Endothelial cell of umbilical vein (primary cell): ENCODE results near the gene NAIP.
"Not testable (repeated sequence)": the region's sequence is repeated elsewhere in the genome, so short reads cannot be mapped to it uniquely, and the experiment has no call there.

Experiments
- GATA2 ChIP-seq: IDR thresholded peaks from 2 replicates; pipeline ENCODE4 v1.7.0; 2011; ENCODE audit warnings: low read depth, mild to moderate bottlenecking, moderate library complexity, mixed read lengths, low read length; ENCODE audit not compliant: insufficient read length, insufficient read depth
- POLR2A ChIP-seq: IDR thresholded peaks from 2 replicates; pipeline ENCODE4 v1.6.1; 2012; ENCODE audit warnings: low read depth, mild to moderate bottlenecking, control low read depth, low read length
- POLR2AphosphoS5 ChIP-seq: IDR thresholded peaks from 2 replicates; pipeline ENCODE4 v1.6.1; 2012; ENCODE audit warnings: low read depth, mild to moderate bottlenecking, control low read depth, low read length, moderate library complexity; ENCODE audit not compliant: insufficient read depth
- TF ChIP-seq, protein P1 (sequence below): IDR thresholded peaks from 2 replicates; pipeline ENCODE4 v1.6.1; 2011; ENCODE audit not compliant: insufficient read depth, insufficient read length
- TF ChIP-seq, protein P2 (sequence below), 2 donors: IDR thresholded peaks; 1 replicate in 1 of 2; 2 replicates in 1 of 2; pipeline ENCODE4 v1.5.1; 2011; ENCODE audit warnings: low read length in 2 of 2, mild to moderate bottlenecking in 2 of 2, moderate library complexity in 2 of 2, control low read depth in 1 of 2, inconsistent platforms in 1 of 2, low read depth in 1 of 2; ENCODE audit not compliant: insufficient read depth in 1 of 2; ENCODE audit errors: extremely low read depth in 1 of 2

- TF ChIP-seq, protein P1, sequence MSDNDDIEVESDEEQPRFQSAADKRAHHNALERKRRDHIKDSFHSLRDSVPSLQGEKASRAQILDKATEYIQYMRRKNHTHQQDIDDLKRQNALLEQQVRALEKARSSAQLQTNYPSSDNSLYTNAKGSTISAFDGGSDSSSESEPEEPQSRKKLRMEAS = not testable (repeated sequence)
- not testable (repeated sequence) for TF ChIP-seq POLR2A, POLR2AphosphoS5, GATA2
- TF ChIP-seq, protein P2, sequence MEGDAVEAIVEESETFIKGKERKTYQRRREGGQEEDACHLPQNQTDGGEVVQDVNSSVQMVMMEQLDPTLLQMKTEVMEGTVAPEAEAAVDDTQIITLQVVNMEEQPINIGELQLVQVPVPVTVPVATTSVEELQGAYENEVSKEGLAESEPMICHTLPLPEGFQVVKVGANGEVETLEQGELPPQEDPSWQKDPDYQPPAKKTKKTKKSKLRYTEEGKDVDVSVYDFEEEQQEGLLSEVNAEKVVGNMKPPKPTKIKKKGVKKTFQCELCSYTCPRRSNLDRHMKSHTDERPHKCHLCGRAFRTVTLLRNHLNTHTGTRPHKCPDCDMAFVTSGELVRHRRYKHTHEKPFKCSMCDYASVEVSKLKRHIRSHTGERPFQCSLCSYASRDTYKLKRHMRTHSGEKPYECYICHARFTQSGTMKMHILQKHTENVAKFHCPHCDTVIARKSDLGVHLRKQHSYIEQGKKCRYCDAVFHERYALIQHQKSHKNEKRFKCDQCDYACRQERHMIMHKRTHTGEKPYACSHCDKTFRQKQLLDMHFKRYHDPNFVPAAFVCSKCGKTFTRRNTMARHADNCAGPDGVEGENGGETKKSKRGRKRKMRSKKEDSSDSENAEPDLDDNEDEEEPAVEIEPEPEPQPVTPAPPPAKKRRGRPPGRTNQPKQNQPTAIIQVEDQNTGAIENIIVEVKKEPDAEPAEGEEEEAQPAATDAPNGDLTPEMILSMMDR (IDR thresholded peaks at IDR 0.05; ENCODE audit: extremely low read depth in 1 of 2, insufficient read depth in 1 of 2, low read depth in 1 of 2, low read length in 2 of 2) = not testable (repeated sequence)
Observed at GRCh38 chr5:71025289-71025953, at the start of gene NAIP.
